HCT116 (cell line): Measurements from ENCODE around the gene SUSD6. TPM values are rescaled to one million over a fixed set of nuclear protein-coding genes. Genes with fewer than 3 reads are reported as not detected.

ENCODE experiments used
- ATAC-seq: fragments of 200-7000 bp; cut with Tn5 transposase; 2 replicates; pipeline ENCODE4 v1.9.1; 2020; ENCODE audit warnings: mild to moderate bottlenecking, moderate library complexity
- BruUV-seq: library from RNA; stranded (reverse); fragments of 400-500 nt; replicated peaks from 2 replicates; lab custom pipeline; 2021; lab: Mats Ljungman, UMichigan
- CTCF ChIA-PET: fragments of 300-600 bp; sonication (Branson Sonifier 250); formaldehyde crosslinking; loops from one replicate; lab custom pipeline; 2021; ENCODE audit warnings: antibody characterized with exemption; lab: Charles Lee
- POLR2A ChIA-PET: fragments of 300-600, 350-600 bp; sonication (Branson Sonifier 250); formaldehyde crosslinking; loops from one replicate; lab custom pipeline; 2021; ENCODE audit warnings: antibody characterized with exemption; lab: Charles Lee
- RAD21 ChIA-PET, 2 experiments: fragments of 300-600 bp; sonication (Branson Sonifier 250); formaldehyde crosslinking; loops; one replicate each; lab custom pipeline; 2023; ENCODE audit warnings: low total read pairs in 2 of 2; ENCODE audit not compliant: uncharacterized antibody in 2 of 2, unreplicated experiment in 2 of 2, low non-redundant PET in 1 of 2; lab: Charles Lee
- DNase-seq: peaks from one replicate; pipeline ENCODE4 v3.0.0-alpha.2; 2010; ENCODE audit warnings: low read depth, low spot score
- H2AFZ ChIP-seq: fragments of 200-600 bp; shearing (Covaris generic), sonication (generic); 2 replicates; pipeline ENCODE4 v1.6.1; 2017; ENCODE audit warnings: low read depth, mixed run types, mixed read lengths, antibody characterized with exemption, low read length; ENCODE audit not compliant: poor library complexity, severe bottlenecking
- H3K27ac ChIP-seq: 2 replicates; pipeline ENCODE4 v1.5.1; 2012; ENCODE audit warnings: low read depth, low read length
- H3K27me3 ChIP-seq: fragments of 200-600 bp; sonication (generic); 2 replicates; pipeline ENCODE4 v1.6.1; 2016; ENCODE audit warnings: mixed run types, low read length, mixed read lengths; ENCODE audit not compliant: insufficient read depth
- H3K36me3 ChIP-seq, 2 experiments: fragments of 200-500 bp in 1 of 2; fragments of 200-600 bp in 1 of 2; sonication (Bioruptor generic) in 1 of 2; sonication (generic) in 1 of 2; 2 replicates each; pipeline versions ENCODE4 v1.5.1 to v1.6.1; 2014 to 2016; ENCODE audit warnings: low read length in 2 of 2, inconsistent platforms in 1 of 2, mixed read lengths in 1 of 2, mixed run types in 1 of 2; ENCODE audit not compliant: insufficient read depth in 2 of 2, control insufficient read depth in 1 of 2
- H3K4me1 ChIP-seq, 2 experiments: fragments of 200-600 bp in 1 of 2; sonication (generic) in 1 of 2; 2 replicates each; pipeline versions ENCODE4 v1.5.1 to v1.6.1; 2012 to 2017; ENCODE audit warnings: low read length in 2 of 2, inconsistent platforms in 1 of 2, mild to moderate bottlenecking in 1 of 2, mixed read lengths in 1 of 2, mixed run types in 1 of 2, moderate library complexity in 1 of 2; ENCODE audit not compliant: insufficient read depth in 2 of 2, control insufficient read depth in 1 of 2
- H3K4me2 ChIP-seq: fragments of 200-600 bp; sonication (generic); 2 replicates; pipeline ENCODE4 v1.6.1; 2017; ENCODE audit warnings: mixed run types, low read length, mixed read lengths
- H3K4me3 ChIP-seq, 2 experiments: fragments of 200-600 bp in 1 of 2; sonication (generic) in 1 of 2; replicated peaks in 1 of 2; 2 replicates each; pipeline ENCODE4 v1.5.1; 2011 to 2016; ENCODE audit warnings: low read length in 2 of 2, control low read depth in 1 of 2, low read depth in 1 of 2, mild to moderate bottlenecking in 1 of 2, mixed read lengths in 1 of 2, mixed run types in 1 of 2
- H3K79me2 ChIP-seq: fragments of 200-600 bp; sonication (generic); 2 replicates; pipeline ENCODE4 v1.6.1; 2017; ENCODE audit warnings: mild to moderate bottlenecking, mixed run types, low read length, moderate library complexity, mixed read lengths; ENCODE audit not compliant: insufficient read depth
- H3K9ac ChIP-seq: fragments of 200-600 bp; sonication (generic); 2 replicates; pipeline ENCODE4 v1.6.1; 2016; ENCODE audit warnings: low read length, mixed read lengths
- H3K9me2 ChIP-seq: fragments of 200-600 bp; sonication (generic), shearing (Covaris generic); 2 replicates; pipeline ENCODE4 v1.6.1; 2017; ENCODE audit warnings: mixed run types, mild to moderate bottlenecking, moderate library complexity; ENCODE audit not compliant: insufficient read depth
- H3K9me3 ChIP-seq, 2 experiments: fragments of 200-500 bp in 1 of 2; fragments of 200-600 bp in 1 of 2; sonication (Bioruptor generic) in 1 of 2; sonication (generic) in 1 of 2; 2 replicates each; pipeline ENCODE4 v1.6.1; 2014 to 2017; ENCODE audit warnings: low read length in 2 of 2, mixed read lengths in 2 of 2, inconsistent platforms in 1 of 2, low read depth in 1 of 2, mild to moderate bottlenecking in 1 of 2, mixed run types in 1 of 2, moderate library complexity in 1 of 2; ENCODE audit not compliant: control insufficient read depth in 1 of 2, insufficient read depth in 1 of 2
- H4K20me1 ChIP-seq: fragments of 200-600 bp; sonication (generic), shearing (Covaris generic); 2 replicates; pipeline ENCODE4 v1.6.1; 2017; ENCODE audit warnings: mixed run types, mild to moderate bottlenecking, moderate library complexity; ENCODE audit not compliant: insufficient read depth
- CBX3 ChIP-seq: IDR thresholded peaks from 2 replicates; pipeline ENCODE4 v1.6.1; 2012; ENCODE audit warnings: low read depth
- CEBPB ChIP-seq: IDR thresholded peaks from 2 replicates; pipeline ENCODE4 v1.6.1; 2012; ENCODE audit warnings: low read depth
- CTCF ChIP-seq, 3 experiments: fragments of 200-600 bp in 1 of 3; sonication (generic) in 1 of 3; IDR thresholded peaks in 2 of 3; conservative IDR thresholded peaks in 1 of 3; 2 replicates each; pipeline ENCODE4 v1.5.1; 2012 to 2017; ENCODE audit warnings: low read depth in 2 of 3, low read length in 2 of 3, antibody characterized with exemption in 1 of 3, borderline replicate concordance in 1 of 3, control low read depth in 1 of 3, mild to moderate bottlenecking in 1 of 3, mixed read lengths in 1 of 3, mixed run types in 1 of 3, moderate library complexity in 1 of 3; ENCODE audit not compliant: insufficient read depth in 1 of 3
- EZH2 ChIP-seq: fragments of 200-600 bp; sonication (generic); IDR thresholded peaks from 2 replicates; pipeline ENCODE4 v1.6.1; 2017; ENCODE audit warnings: antibody characterized with exemption, mixed run types
- EZH2phosphoT487 ChIP-seq: fragments of 200-600 bp; IDR thresholded peaks from 2 replicates; pipeline ENCODE4 v1.6.1; 2018; ENCODE audit warnings: antibody characterized with exemption, borderline replicate concordance
- FOSL1 ChIP-seq: IDR thresholded peaks from 2 replicates; pipeline ENCODE4 v1.6.1; 2012; ENCODE audit warnings: low read depth
- JUND ChIP-seq: IDR thresholded peaks from 2 replicates; pipeline ENCODE4 v1.6.1; 2012
- POLR2AphosphoS5 ChIP-seq: IDR thresholded peaks from 2 replicates; pipeline ENCODE4 v1.6.1; 2011; ENCODE audit warnings: mild to moderate bottlenecking, low read depth, low read length, moderate library complexity
- RAD21 ChIP-seq: IDR thresholded peaks from 2 replicates; pipeline ENCODE4 v1.6.1; 2012; ENCODE audit warnings: low read depth, mild to moderate bottlenecking
- SIN3A ChIP-seq: IDR thresholded peaks from 2 replicates; pipeline ENCODE4 v1.6.1; 2012; ENCODE audit warnings: low read depth
- SP1 ChIP-seq: IDR thresholded peaks from 2 replicates; pipeline ENCODE4 v1.6.1; 2012; ENCODE audit warnings: low read depth
- SRF ChIP-seq: IDR thresholded peaks from 2 replicates; pipeline ENCODE4 v1.6.1; 2012; ENCODE audit warnings: low read depth
- TCF7L2 ChIP-seq: IDR thresholded peaks from 2 replicates; pipeline ENCODE4 v1.7.0; 2011; ENCODE audit warnings: borderline replicate concordance, inconsistent platforms; ENCODE audit not compliant: insufficient read depth, insufficient read length; ENCODE audit errors: extremely low read depth
- YY1 ChIP-seq: IDR thresholded peaks from 2 replicates; pipeline ENCODE4 v1.6.1; 2011; ENCODE audit warnings: low read length, low read depth, moderate library complexity, mild to moderate bottlenecking; ENCODE audit not compliant: insufficient replicate concordance; ENCODE audit errors: extremely low read depth
- ZBTB33 ChIP-seq: IDR thresholded peaks from 2 replicates; pipeline ENCODE4 v1.6.1; 2011; ENCODE audit warnings: mild to moderate bottlenecking, low read length, moderate library complexity; ENCODE audit not compliant: insufficient replicate concordance; ENCODE audit errors: extremely low read depth
- ZNF274 ChIP-seq: fragments of 200-500 bp; sonication (Bioruptor generic); IDR thresholded peaks from 2 replicates; pipeline ENCODE4 v1.6.1; 2014; ENCODE audit warnings: mild to moderate bottlenecking, low read depth, low read length, inconsistent platforms
- intact Hi-C: fragments of 100-400 bp; cut with micrococcal nuclease; formaldehyde crosslinking; loops from 2 replicates; pipeline ENCODE4 v1.10.0; 2022
- total RNA-seq: library from RNA; stranded (reverse); gene quantifications from one replicate; pipeline ENCODE4 v1.2.1, GENCODE V29; 2021; ENCODE audit not compliant: unreplicated experiment
- TF ChIP-seq, protein P1 (sequence below): IDR thresholded peaks from 2 replicates; pipeline ENCODE4 v1.6.1; 2012

The SUSD6 gene
- total RNA-seq, 1 experiment from 2014 or later, result 6.4 TPM

DNA sequence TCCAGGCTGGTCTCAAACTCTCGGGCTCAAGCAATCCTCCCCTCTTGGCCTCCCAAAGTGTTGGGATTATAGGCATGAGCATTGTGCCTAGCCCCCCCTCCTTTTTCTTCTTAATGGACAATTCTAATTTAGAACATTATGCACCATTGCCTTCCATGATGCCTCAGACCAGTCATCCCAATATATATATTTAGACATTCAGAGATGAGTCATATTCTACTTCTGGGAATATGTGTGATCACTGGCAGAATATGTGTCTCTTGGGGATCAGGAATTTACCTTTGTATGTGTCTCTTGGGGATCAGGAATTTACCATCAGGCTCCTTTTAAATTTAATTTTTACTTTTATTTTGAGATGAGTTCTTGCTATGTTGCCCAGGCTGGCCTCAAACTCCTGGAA is 29.2 kb upstream of the SUSD6 start:
- Histone ChIP-seq H3K4me3 (no peak overlapping the region), H3K36me3 (no peaks in the 10 kb centered on the region), H4K20me1 (no peaks in the 10 kb centered on the region), H2AFZ (no peak overlapping the region), H3K9me3 (no peaks in the 10 kb centered on the region), H3K27me3 (no peaks in the 10 kb centered on the region), H3K27ac (no peak overlapping the region), H3K9ac (no peak overlapping the region), H3K4me1 (no peaks in the 10 kb centered on the region), H3K79me2 (no peaks in the 10 kb centered on the region), H3K4me2 (no peak overlapping the region), H3K9me2 (no peaks in the 10 kb centered on the region)
- BruUV-seq, result no TSS peak
- CTCF ChIA-PET, result no interaction called here
- DNase-seq, result no peak
- RAD21 ChIA-PET, result no interaction called here
- no peak for ATAC-seq
- intact Hi-C loops, result no loop called here
- TF ChIP-seq ZBTB33 (no peak), RAD21 (no peak), CTCF (IDR thresholded peaks at IDR 0.05 in 2 of 3, conservative IDR thresholded peaks at IDR 0.05 in 1 of 3; ENCODE audit: borderline replicate concordance in 1 of 3, insufficient read depth in 1 of 3, low read depth in 2 of 3, low read length in 2 of 3) (no peak), SP1 (no peak), POLR2AphosphoS5 (no peak), JUND (no peak), YY1 (no peak), SRF (no peak), CBX3 (no peak), SIN3A (no peak), TCF7L2 (no peak), CEBPB (no peak), EZH2phosphoT487 (no peak), EZH2 (no peak), FOSL1 (no peak), ZNF274 (no peak)
- TF ChIP-seq, protein P1, sequence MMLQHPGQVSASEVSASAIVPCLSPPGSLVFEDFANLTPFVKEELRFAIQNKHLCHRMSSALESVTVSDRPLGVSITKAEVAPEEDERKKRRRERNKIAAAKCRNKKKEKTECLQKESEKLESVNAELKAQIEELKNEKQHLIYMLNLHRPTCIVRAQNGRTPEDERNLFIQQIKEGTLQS, result no peak
- POLR2A ChIA-PET, result no interaction called here
